Effector memory CD8-positive, alpha-beta T cell (primary cell): ENCODE data around the gene ZNF112.
A peak's percentile ranks its signal among the peaks of the same experiment; 100 is the strongest.
"Not testable (repeated sequence)": the region's sequence is repeated elsewhere in the genome, so short reads cannot be mapped to it uniquely, and the experiment has no call there.

Experiments used
- ATAC-seq: fragments of 150-1000 bp; cut with Tn5 transposase; replicated peaks from 2 replicates; pipeline ENCODE4 v1.10.0; 2021; ENCODE audit warnings: mild to moderate bottlenecking, moderate library complexity
- DNase-seq, 3 experiments: peaks; one replicate each; pipeline ENCODE4 v3.0.0; 2021
- H3K27ac Mint-ChIP-seq, 2 donors: one replicate each; pipeline ENCODE4 v1.8.0; 2022; ENCODE audit warnings: mild to moderate bottlenecking in 2 of 2, mixed read lengths in 2 of 2, moderate library complexity in 2 of 2
- H3K27me3 Mint-ChIP-seq, 2 donors: one replicate each; pipeline ENCODE4 v1.8.0; 2022; ENCODE audit warnings: mixed read lengths in 2 of 2
- H3K36me3 Mint-ChIP-seq: one replicate; pipeline ENCODE4 v1.8.0; 2022; ENCODE audit warnings: mild to moderate bottlenecking, moderate library complexity, mixed read lengths; ENCODE audit not compliant: insufficient read depth
- H3K4me1 Mint-ChIP-seq, 2 donors: one replicate each; pipeline ENCODE4 v1.8.0; 2022; ENCODE audit warnings: low read depth in 2 of 2, mixed read lengths in 2 of 2
- H3K4me3 Mint-ChIP-seq, 2 donors: one replicate each; pipeline ENCODE4 v1.8.0; 2022; ENCODE audit warnings: mild to moderate bottlenecking in 2 of 2, mixed read lengths in 2 of 2, moderate library complexity in 2 of 2
- H3K9me3 Mint-ChIP-seq, 2 donors: one replicate each; pipeline ENCODE4 v1.8.0; 2022; ENCODE audit warnings: mixed read lengths in 2 of 2
- total RNA-seq, 9 experiments: gene quantifications; one replicate each; lab custom pipeline; 2026; lab: John Stamatoyannopoulos, UW

Gene ZNF112
- total RNA-seq, result 0 to 0.84 (median 0.06) reads per million in 9 experiments

DNA sequence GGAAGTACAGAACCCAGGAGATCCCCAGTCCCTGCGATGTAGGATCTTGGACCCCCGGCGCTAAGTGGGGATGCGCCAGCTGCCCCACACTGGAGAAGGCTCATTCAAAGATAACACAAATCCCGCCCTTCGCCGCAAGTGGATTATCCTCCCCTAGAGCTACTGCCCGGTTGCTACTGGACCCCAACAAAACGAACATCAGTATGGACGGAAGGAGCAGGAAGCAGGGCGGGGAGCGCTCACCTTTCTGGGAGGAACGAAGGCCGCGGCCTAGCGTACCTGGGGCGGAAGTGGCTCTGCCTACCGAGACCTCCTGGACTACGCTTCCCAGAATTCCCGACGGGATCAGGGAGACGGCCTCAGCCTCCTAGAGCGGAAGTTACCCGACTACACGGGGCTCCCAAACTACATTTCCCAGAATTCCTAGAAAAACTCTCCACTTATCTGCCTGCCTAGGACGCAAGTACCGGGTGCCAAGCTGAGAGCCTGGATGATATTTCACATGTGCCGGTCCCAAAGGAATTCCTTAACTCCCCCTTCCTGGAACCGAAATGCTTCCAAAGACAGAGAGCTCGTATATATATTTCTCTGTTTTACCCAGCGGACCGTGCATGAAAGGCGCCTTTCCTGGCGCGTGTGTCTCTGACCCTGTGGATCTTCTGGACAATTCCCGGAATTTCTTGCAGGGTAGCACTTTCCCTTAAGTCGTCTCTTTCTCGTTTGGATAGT, at the start of gene ZNF112:
ZNF112 (minus strand) TSS at position 298 of the 729 bp plus-strand sequence. CDS start 16,141 bp downstream, outside the sequence.
- DNase-seq (no peak), ATAC-seq (no peak)
- Mint-ChIP-seq H3K4me1 (no peaks in the 10 kb centered on the region), H3K36me3 (no peaks in the 10 kb centered on the region), H3K9me3 (peaks cover 2 to 19% of the 10 kb centered on the region in 2 donors), H3K4me3 (peak within 1 kb of the TSS in 1 of 2 donors; percentile 34), H3K27me3 (peaks cover 0 to 17% of the 10 kb centered on the region in 2 donors), H3K27ac (no peak within 1 kb of the TSS)

DNA sequence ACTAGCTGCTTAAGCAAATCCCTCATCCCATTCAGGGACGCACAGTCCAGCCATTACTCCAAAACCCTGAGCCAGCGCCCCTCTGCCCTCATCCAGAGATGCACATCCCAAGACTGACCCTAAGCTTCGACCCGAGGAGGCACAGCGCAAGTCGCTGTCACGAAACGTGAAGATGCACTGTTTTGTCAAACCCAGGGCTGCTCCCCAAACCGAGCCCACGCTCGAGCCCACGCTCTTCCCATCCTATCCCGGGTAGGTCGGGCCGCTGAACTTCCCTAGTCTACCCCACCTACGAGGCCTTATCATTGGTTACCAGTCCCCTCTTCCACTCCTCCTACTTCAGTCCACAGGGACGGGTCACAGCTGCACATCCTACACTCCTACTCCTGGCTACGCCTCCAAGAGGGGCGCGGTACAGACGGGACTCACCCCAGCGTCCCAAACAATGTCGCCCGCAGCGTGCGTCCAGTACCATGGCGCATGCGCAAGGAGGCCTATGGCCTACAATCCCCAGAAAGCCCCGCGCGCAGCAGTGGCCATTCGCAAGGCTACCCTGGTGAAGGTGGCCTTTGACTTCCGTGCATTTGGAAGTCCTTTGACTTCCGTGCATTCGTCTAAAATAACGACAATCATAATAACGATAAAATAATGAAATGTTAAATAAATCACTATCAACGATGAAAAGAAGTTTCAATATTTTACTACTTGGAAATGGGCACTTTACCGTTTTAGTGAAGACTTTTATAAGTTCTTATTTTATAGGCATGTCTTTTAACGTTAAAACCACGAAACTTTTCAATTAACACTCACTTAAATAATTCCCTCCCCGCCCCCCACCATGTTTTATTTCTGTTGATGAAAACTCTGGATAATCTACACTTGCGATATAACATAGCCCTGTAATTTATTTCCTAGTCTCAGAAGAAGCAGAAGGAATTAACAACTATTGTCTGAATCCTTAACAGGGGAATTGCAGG, 44.9 kb upstream of the ZNF112 start, which contains the start of gene ZNF285:
ZNF285 (minus strand) TSS at position 470 of the 977 bp plus-strand sequence. CDS start 4,395 bp downstream, outside the sequence.
- Mint-ChIP-seq H3K9me3 (peaks cover 10 to 12% of the 10 kb centered on the region in 2 donors), H3K4me3 (peak within 1 kb of the TSS; percentile 71 to 87), H3K36me3 (no peaks in the 10 kb centered on the region), H3K27me3 (no peaks in the 10 kb centered on the region), H3K4me1 (peaks cover 5% of the 10 kb centered on the region in 2 donors), H3K27ac (peak within 1 kb of the TSS in 1 of 2 donors; percentile 88)
- peak; percentile 60 for ATAC-seq
- peak; percentile 4 to 14 (median 10) for DNase-seq

DNA sequence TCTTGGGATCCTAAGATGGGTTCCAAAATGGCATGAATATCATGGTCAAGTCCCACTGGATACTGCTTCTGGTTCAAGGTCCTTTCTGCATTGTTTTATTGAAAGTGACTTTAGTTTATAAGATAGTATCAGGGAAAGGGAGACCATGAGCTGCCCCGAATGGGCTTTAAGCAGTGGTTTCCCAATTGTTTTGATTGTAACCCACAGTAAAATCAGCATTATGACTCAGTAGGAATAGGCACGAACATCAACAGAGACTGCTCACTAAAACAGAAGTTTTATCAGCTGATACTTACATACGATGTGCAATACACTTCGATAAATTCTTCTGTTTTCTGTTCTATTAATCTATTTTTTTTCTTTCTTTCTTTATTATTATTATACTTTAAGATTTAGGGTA, 32.8 kb upstream of the ZNF112 start:
- H3K27ac Mint-ChIP-seq, H3K27me3 Mint-ChIP-seq, H3K4me1 Mint-ChIP-seq, DNase-seq, H3K36me3 Mint-ChIP-seq, ATAC-seq, H3K4me3 Mint-ChIP-seq: not testable (repeated sequence)
- H3K9me3 Mint-ChIP-seq, result peaks cover 11 to 20% of the 10 kb centered on the region in 2 donors

GRCh38 chr19:44374789-44375188, 18.3 kb upstream of the ZNF112 start:
- H3K4me3 Mint-ChIP-seq, result no peak overlapping the region
- H3K27me3 Mint-ChIP-seq, result no peaks in the 10 kb centered on the region
- no peaks in the 10 kb centered on the region for H3K4me1 Mint-ChIP-seq
- DNase-seq (no peak), ATAC-seq (no peak)
- peaks cover 9 to 10% of the 10 kb centered on the region in 2 donors for H3K9me3 Mint-ChIP-seq
- no peak overlapping the region for H3K27ac Mint-ChIP-seq
- no peaks in the 10 kb centered on the region for H3K36me3 Mint-ChIP-seq

DNA sequence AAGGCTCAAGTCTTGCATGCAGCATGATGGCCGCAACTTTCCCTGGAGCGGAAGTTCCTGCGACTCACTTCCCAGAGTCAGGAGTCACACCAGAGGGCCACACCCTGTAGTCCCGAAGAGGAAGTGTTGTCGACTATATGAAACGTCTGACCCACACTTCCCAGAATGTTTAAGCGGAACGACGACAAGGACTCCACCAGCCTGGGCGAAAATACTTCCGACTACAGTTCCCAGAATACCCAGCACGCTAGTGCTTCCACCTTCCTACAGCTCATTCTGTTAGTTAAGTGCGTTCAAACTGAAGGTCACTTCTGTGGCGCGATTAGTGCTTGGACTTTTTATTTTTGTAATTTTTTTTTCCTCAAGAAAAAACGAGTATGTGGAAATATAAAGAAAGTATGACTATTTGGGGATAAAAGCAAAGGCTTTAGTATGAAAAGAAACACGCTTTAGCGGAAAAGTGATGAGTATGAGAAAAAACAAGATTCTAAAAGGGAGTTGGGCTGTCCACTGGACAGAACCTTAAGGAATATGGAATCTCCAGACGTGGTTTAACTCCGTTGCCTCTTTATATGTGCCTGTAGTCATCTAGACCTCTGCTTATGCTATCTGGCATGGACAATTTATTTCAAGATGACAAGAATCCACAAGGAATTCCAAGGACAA, 15.5 kb upstream of the ZNF112 start:
- Mint-ChIP-seq H3K4me3 (no peak overlapping the region), H3K27ac (no peak overlapping the region)

DNA sequence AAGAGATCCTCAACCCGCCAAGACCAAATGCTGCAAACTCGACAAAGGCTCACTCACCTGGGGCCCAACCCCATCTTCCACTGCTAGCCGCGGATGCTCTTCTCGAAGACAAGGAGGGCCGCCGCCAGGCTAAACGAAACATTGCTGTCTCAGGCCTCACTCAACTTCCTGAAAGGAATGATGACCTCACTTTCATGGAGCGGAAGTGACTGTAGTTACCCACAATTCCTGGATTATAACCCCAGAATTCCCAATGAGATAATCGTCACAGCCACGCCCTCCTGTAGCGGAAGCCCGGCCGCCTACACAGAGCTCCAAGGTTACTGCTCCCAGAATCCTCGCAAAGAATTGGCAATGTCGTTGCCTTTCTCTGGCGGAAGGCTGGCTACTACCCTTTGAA, 10.5 kb upstream of the ZNF112 start:
- H3K36me3 Mint-ChIP-seq, result no peaks in the 10 kb centered on the region
- peaks cover 8 to 11% of the 10 kb centered on the region in 2 donors for H3K9me3 Mint-ChIP-seq
- ATAC-seq (no peak), DNase-seq (no peak)
- no peak overlapping the region for H3K27ac Mint-ChIP-seq
- H3K27me3 Mint-ChIP-seq, result no peaks in the 10 kb centered on the region
- no peak overlapping the region for H3K4me3 Mint-ChIP-seq
- no peaks in the 10 kb centered on the region for H3K4me1 Mint-ChIP-seq

More for the DNA sequence above, 15.5 kb upstream of the ZNF112 start:
- Mint-ChIP-seq H3K27me3 (no peaks in the 10 kb centered on the region), H3K36me3 (no peaks in the 10 kb centered on the region), H3K4me1 (no peaks in the 10 kb centered on the region), H3K9me3 (peaks cover 12 to 17% of the 10 kb centered on the region in 2 donors)
- ATAC-seq, result no peak
- DNase-seq, result no peak

- H3K4me3 Mint-ChIP-seq, result no peak overlapping the region
- DNase-seq, result no peak
- no peak overlapping the region for H3K27ac Mint-ChIP-seq
- ATAC-seq, result no peak
- peaks cover 6 to 17% of the 10 kb centered on the region in 2 donors for H3K9me3 Mint-ChIP-seq
- no peaks in the 10 kb centered on the region for H3K4me1 Mint-ChIP-seq
- no peaks in the 10 kb centered on the region for H3K36me3 Mint-ChIP-seq
- no peaks in the 10 kb centered on the region for H3K27me3 Mint-ChIP-seq
Observed at GRCh38 chr19:44346556-44346955, 9.9 kb downstream of the ZNF112 start.

DNA sequence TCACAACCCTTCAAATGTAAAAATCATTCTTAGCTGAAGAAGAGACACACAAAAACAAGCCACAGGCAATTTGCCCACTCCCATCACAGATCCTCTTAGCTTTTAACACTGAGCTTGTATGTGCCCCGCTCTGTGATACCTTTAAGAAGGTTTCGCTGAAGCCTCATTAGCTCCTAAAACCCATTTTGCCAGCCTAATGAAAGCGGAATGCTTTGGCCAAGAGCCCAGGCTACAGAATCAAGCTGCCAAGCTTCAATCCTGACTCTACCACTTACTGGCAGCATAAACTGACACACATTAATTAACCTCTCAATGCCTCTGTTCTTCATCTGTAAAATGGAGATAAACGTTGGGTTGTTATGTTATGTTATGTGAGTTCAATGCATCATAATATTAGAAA, 10.5 kb downstream of the ZNF112 start:
- Mint-ChIP-seq H3K4me1 (no peaks in the 10 kb centered on the region), H3K27ac (no peak overlapping the region), H3K9me3 (peaks cover 6 to 16% of the 10 kb centered on the region in 2 donors), H3K36me3 (no peaks in the 10 kb centered on the region), H3K4me3 (no peak overlapping the region), H3K27me3 (no peaks in the 10 kb centered on the region)
- ATAC-seq (no peak), DNase-seq (no peak)

GRCh38 chr19:44344255-44344654, 12.2 kb downstream of the ZNF112 start:
- Mint-ChIP-seq H3K36me3 (no peaks in the 10 kb centered on the region), H3K9me3 (peaks cover 5 to 21% of the 10 kb centered on the region in 2 donors), H3K27me3 (no peaks in the 10 kb centered on the region), H3K27ac (no peak overlapping the region), H3K4me3 (no peak overlapping the region), H3K4me1 (no peaks in the 10 kb centered on the region)
- ATAC-seq, result no peak
- no peak for DNase-seq

- Mint-ChIP-seq H3K4me3 (no peak overlapping the region), H3K4me1 (no peaks in the 10 kb centered on the region), H3K9me3 (peaks cover 6 to 14% of the 10 kb centered on the region in 2 donors), H3K36me3 (no peaks in the 10 kb centered on the region), H3K27ac (no peak overlapping the region), H3K27me3 (no peaks in the 10 kb centered on the region)
- no peak for DNase-seq
- ATAC-seq, result no peak
Observed at GRCh38 chr19:44341794-44342193, 14.7 kb downstream of the ZNF112 start.

- ATAC-seq, H3K4me1 Mint-ChIP-seq: not testable (repeated sequence)
Observed at GRCh38 chr19:44334639-44335038, 21.8 kb downstream of the ZNF112 start.

DNA sequence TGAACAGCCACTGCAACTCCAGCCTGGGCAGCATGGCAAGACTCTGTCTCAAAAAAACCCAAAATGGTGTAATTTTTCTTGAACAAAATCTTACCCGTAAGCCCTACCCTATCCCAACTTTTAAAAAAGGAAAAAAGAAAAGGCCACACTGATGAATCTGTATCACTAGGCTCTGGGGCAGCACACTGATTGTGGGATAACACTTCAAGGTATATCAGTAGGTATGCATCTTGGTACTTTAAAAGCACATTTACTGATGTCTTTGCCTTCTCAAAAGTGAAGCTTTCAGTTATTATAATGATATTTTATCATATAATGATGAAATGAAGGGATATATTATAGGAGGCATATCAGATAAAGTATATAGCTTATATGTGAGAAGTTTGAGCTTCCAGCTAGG, 24.3 kb downstream of the ZNF112 start:
- Mint-ChIP-seq H3K36me3 (no peaks in the 10 kb centered on the region), H3K4me3 (no peak overlapping the region), H3K27me3 (peaks cover 12 to 17% of the 10 kb centered on the region in 2 donors), H3K27ac (no peak overlapping the region), H3K9me3 (peaks cover 10 to 35% of the 10 kb centered on the region in 2 donors), H3K4me1 (no peaks in the 10 kb centered on the region)
- DNase-seq (no peak), ATAC-seq (no peak)

More at GRCh38 chr19:44334639-44335038, 21.8 kb downstream of the ZNF112 start:
- H3K27me3 Mint-ChIP-seq, H3K36me3 Mint-ChIP-seq, H3K4me3 Mint-ChIP-seq, DNase-seq, H3K27ac Mint-ChIP-seq: not testable (repeated sequence)
- peaks cover 11 to 25% of the 10 kb centered on the region in 2 donors for H3K9me3 Mint-ChIP-seq

DNA sequence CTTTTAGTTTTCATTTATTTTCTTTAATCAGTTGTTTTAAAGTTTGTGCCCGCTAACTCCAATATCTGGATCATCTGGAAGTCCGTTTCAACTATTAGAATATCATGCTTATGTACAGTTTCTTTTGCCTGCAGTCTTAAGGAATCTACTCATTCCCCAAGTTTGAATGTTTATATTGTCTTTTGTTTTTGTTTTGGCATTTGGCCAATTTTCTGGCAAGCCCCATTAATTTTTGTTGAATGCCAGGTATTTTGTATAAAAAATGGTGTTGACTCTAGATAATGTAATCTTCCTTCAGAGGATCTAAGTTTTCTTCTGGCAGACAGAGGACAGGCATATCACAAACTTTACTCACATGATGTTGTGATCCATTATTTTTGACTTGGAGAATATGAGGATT, 40.6 kb downstream of the ZNF112 start:
- no peak for ATAC-seq
- no peak overlapping the region for H3K4me3 Mint-ChIP-seq
- no peaks in the 10 kb centered on the region for H3K36me3 Mint-ChIP-seq
- H3K4me1 Mint-ChIP-seq, result no peaks in the 10 kb centered on the region
- peaks cover 18 to 23% of the 10 kb centered on the region in 2 donors for H3K27me3 Mint-ChIP-seq
- H3K9me3 Mint-ChIP-seq, result peaks cover 2 to 19% of the 10 kb centered on the region in 2 donors
- DNase-seq, result no peak
- H3K27ac Mint-ChIP-seq, result no peak overlapping the region
